ENCODE measurements around the gene TSC2.
"Not testable (repeated sequence)": the region's sequence is repeated elsewhere in the genome, so short reads cannot be mapped to it uniquely, and the experiment has no call there.

Gene TSC2

DNA sequence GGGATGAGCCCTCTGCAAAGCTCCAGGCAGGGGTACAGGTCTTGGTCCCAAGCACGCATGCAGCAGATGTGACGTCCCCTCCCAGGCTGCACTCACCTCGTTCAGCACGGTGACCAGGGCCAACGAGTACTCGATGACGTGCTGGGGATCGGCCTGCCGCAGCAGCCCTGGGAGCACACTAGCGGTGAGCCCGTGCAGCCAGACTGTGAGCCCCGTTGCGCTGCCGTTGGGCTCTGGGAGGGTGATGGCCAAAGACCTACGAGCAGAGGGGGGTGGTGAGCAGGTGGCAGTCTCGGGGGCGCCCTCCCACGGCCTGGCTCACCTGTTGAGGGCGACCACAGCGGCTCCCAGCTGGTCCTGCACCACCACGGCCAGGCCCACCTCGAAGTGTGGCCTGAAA lies 58.0 kb downstream of the TSC2 start:
- DNase-seq (ENCODE audit: low read depth): not testable (repeated sequence)

DNA sequence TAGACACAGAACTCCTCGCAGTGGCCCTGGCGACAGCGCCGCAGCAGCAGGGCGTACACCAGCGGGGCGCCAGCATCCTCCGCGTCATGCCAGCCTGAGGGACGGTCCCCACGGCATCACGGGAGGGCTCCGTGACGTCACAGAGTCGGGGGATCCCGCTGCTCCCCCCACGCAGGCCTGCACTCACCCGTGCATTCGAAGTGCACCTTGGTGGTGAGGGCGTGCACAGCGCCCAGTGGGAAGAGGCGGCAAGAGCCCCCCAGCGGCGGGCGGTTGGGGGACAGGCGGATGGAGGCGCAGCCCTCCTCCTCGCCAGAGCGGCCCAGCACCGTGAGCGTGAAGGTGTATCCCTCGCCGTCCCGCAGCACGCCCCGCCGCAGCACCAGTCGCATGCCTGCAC lies 58.4 kb downstream of the TSC2 start:
- DNase-seq (ENCODE audit: low read depth): not testable (repeated sequence)

DNA sequence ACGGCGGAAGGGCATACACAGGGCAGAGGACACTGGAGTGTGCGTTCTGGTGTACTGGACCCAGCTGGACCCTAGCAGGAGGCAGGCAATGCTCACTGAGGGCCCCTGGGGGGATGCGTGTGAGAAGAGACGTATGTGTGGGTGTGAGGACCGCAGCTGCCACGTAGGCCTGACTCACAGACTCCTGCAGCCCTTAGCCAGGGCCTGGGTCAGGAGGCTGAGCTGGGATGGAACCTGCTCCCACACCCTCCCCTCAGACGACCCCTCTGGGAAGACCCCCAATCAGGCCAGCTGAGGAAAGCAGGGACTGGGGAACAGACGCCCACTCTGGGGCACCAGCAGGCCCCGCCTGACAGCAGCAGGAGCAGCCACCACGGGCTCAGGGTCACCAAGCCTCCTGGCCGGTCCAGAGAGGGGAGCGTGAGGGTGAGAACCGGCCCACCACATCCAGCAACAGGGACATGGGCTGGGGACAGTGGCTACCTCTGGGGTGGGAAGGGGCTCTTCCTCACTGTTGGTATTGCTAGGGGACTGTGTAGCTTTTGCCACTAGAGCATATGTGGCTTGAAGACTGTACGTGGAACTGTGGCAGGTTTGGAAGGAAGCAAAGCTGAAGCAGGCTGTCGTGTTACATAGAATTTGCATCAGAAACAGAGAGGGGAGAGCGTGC lies 59.5 kb downstream of the TSC2 start:
- not testable (repeated sequence) for DNase-seq (ENCODE audit: low read depth)

GRCh38 chr16:2107791-2108125 lies 60.0 kb downstream of the TSC2 start:
- DNase-seq (ENCODE audit: low read depth): not testable (repeated sequence)

DNA sequence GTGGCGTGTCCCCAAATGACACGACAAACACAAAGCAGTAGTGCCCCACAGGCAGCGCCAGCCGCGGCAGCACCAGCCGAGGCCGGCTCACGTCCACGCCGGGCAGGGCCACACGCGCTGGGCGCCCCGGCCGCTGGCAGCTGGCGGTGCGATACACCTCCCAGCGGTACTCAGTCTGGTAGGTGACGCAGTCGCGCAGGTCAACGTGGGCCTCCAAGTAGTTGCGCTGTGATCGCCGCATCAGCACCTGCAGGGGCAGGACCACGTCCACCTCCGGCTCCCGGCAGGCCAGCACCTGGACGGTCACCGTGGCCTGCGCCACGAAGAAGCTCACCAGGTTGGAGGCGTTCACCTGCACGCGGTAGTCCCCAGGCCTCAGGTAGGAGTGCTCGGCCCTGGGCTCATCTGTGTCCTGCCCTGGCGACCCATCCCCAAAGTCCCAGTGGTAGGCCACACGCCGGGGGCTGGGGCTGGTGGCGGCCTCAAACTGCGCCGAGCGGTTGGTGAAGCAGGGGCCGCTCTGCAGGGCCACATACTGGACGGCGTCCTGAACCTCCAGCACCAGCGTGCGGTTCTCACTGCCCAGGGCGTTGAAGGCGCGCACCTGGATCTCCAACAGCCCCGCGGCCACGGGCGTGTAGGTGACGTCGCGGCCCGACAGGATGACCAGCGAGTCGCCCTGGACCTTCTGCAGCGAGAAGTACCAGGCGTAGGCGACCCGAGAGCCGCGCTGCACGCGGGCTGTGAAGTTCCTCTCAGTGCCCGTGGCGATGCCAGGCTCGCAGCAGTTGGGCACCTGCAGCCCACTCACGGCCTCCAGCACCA lies 60.9 kb downstream of the TSC2 start:
- not testable (repeated sequence) for DNase-seq (ENCODE audit: low read depth)

DNA sequence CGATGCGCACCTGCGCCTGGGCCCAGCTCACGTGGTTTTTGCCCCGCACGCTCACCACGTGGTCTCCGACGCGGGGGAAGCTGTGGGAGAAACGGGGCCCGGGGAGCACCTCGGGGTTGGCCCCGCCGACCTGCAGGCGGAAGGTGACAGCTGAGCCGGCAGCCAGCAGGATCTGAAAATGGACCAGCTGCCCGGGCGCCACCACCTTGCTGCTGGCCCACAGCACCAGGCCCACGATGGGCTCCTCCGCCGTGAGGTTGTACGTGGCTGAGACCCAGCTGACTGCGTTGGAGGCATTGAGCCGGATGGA lies 61.4 kb downstream of the TSC2 start:
- DNase-seq (ENCODE audit: low read depth): not testable (repeated sequence)

- DNase-seq (ENCODE audit: low read depth): not testable (repeated sequence)
Observed at GRCh38 chr16:2109872-2110271, 62.1 kb downstream of the TSC2 start.

- DNase-seq (ENCODE audit: low read depth): not testable (repeated sequence)
Observed at GRCh38 chr16:2110332-2111008, 62.7 kb downstream of the TSC2 start.

GRCh38 chr16:2111009-2111353 lies 63.2 kb downstream of the TSC2 start:
- DNase-seq (ENCODE audit: low read depth): not testable (repeated sequence)

GRCh38 chr16:2111412-2112335 lies 63.9 kb downstream of the TSC2 start:
- not testable (repeated sequence) for DNase-seq (ENCODE audit: low read depth)

- not testable (repeated sequence) for DNase-seq (ENCODE audit: low read depth)
Observed at GRCh38 chr16:2112539-2113106, 64.8 kb downstream of the TSC2 start.

DNA sequence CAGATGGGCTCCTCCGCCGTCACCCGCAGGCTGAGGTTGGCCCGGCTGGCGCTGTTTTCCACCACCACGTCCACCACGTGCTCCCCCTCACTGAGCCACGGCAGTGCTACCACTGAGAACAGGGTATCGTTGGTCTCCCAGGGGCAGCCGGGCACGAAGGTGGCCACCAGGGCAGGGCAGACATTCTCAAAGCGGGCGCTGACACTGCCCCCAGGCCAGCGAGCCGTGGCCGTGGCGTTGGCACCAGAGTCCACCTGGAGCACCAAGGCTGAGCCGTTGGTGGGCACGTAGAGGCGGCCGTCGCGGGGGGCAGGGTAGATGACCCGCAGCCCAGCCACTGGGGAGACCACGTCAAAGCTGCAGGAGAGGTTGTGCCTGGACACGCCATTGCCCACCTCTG lies 66.4 kb downstream of the TSC2 start:
- DNase-seq (ENCODE audit: low read depth): not testable (repeated sequence)

DNA sequence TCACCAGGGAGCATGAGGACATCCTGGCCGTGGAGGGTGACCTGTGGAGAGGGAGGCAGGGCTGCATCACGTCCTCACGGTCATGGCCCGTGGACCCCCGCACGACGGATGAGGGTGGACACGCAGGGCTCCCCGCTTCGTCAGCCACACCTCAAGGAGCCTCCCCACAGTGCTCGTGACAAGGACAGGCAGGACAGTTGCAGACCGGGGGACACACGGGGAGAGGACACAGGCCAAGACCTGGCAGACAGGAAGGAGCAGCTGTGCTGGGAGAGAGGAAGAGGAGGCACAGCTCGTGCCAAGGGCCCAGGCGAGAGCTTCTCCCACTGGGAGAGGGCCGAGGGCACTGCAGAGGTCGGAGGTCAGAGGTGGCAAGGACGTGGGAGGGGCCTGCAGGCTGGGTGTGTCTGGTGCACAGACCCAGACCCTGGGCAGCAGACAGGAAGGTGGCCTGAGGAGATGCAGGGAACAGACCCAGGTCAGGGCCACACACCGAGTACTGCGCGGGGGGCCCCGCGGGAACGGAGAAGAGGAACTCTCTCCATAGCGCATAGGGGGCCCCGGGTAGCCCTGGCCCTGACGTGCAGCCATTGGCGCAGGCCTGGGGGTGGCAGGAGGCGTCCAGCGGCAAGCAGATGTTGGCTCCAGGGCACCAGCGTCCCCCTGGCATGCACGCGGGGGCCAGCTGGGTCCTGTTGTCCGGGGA lies 67.3 kb downstream of the TSC2 start:
- DNase-seq (ENCODE audit: low read depth): not testable (repeated sequence)

GRCh38 chr16:2115591-2115973 lies 67.8 kb downstream of the TSC2 start:
- no peak for DNase-seq (ENCODE audit: low read depth)

- not testable (repeated sequence) for DNase-seq (ENCODE audit: low read depth)
Observed at GRCh38 chr16:2116428-2116827, 68.6 kb downstream of the TSC2 start.

- DNase-seq (ENCODE audit: low read depth): not testable (repeated sequence)
Observed at GRCh38 chr16:2117341-2117740, 69.6 kb downstream of the TSC2 start.

GRCh38 chr16:2117960-2118722 lies 70.4 kb downstream of the TSC2 start:
- DNase-seq (ENCODE audit: low read depth): not testable (repeated sequence)

GRCh38 chr16:2121325-2121724 lies 73.5 kb downstream of the TSC2 start:
- not testable (repeated sequence) for DNase-seq (ENCODE audit: low read depth)

DNA sequence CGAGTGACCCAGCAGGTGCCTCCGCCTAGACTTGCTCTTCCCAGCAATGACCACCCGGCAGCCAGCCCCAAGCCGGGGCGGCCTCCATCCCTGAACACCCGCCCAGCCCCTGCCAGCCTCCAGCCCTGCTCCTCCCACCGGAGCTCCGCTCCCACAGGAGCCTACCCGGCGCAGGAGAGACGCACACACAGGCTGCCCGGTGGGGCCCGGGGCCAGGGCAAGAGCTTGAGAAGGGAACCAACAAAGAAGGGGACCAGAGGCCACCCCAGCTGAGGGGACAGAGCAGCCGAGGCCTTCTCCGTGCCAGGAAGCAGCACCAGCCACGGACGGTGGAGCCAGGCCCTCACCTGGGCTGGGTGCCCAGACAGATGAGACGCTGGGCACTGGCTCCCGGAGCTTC lies 74.1 kb downstream of the TSC2 start:
- DNase-seq (ENCODE audit: low read depth): no peak

DNA sequence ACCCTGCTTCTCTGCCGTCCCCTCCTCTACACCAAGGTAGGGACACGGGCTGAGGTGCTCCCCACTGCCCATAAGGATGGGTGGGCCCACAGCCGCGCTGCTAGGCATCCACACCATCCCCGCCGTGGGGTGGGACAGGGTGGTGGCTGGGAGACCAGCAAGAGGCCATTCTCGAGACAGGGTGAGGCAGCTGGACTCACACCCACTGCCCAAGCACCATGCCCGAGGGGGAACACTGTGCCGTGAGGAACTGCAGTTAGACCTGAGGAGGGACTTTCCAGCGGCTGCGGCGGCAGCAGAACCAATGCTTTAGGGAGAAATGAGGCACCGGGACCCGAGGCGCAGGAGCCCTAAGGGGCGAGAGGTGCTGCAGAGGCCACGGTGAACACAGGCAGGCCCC lies 74.6 kb downstream of the TSC2 start:
- DNase-seq (ENCODE audit: low read depth): no peak
